Subcutaneous adipose tissue (tissue), 4 donors: ENCODE results near the gene AP4S1. TPM values are rescaled to one million over a fixed set of nuclear protein-coding genes. Genes with fewer than 3 reads are reported as not detected.

Experiments
- small RNA-seq: library from RNA; depleted of rRNA; stranded (forward); fragments of <200 nt; gene quantifications from one replicate; pipeline ENCODE3, GENCODE V24; 2016
- total RNA-seq, 4 donors: library from RNA; depleted of rRNA; stranded (reverse); fragments of >200 nt; gene quantifications; one replicate each; pipeline ENCODE4 v1.1.0, GENCODE V29; 2016
- TF ChIP-seq, protein P1 (sequence below): fragments of 450-650 bp; IDR thresholded peaks from one replicate; pipeline ENCODE4 v1.5.1; 2016; ENCODE audit warnings: low read depth, mild to moderate bottlenecking, control low read depth, antibody characterized with exemption, moderate library complexity

The AP4S1 gene
- total RNA-seq, 4 donors from 2014 or later: 3.9 to 10.0 (median 7.0) TPM

DNA sequence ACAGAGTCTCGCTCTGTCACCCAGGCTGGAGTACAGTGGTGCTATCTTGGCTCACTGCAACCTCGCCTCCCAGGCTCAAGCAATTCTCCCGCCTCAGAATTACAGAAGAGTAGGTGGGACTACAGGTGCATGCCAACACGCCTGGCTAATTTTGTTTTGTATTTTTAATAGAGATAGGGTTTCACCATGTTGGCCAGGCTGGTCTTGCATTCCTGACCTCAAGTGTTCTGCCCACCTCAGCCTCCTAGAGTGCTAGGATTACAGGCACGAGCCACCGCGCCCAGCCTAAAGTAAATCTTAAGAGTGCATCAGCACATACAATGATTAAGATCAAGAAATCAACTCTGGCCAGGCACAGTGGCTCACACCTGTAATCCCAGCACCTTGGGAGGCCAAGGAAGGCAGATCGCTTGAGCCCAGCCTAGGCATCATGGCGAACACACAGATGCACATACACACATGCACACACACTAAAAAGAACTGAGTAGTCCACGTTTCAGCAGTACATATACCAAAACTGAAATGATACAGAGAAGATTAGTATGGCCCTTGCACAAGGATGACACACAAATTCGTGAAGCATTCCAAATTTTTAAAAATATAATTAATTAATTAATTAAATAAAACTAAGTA lies 117.1 kb downstream of the AP4S1 start:
- TF ChIP-seq, protein P1, sequence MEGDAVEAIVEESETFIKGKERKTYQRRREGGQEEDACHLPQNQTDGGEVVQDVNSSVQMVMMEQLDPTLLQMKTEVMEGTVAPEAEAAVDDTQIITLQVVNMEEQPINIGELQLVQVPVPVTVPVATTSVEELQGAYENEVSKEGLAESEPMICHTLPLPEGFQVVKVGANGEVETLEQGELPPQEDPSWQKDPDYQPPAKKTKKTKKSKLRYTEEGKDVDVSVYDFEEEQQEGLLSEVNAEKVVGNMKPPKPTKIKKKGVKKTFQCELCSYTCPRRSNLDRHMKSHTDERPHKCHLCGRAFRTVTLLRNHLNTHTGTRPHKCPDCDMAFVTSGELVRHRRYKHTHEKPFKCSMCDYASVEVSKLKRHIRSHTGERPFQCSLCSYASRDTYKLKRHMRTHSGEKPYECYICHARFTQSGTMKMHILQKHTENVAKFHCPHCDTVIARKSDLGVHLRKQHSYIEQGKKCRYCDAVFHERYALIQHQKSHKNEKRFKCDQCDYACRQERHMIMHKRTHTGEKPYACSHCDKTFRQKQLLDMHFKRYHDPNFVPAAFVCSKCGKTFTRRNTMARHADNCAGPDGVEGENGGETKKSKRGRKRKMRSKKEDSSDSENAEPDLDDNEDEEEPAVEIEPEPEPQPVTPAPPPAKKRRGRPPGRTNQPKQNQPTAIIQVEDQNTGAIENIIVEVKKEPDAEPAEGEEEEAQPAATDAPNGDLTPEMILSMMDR: no peak

Small RNAs within 50 kb of the gene (small RNA-seq; reads per million reads assigned to genes)
- not detected for gene MIR624
- gene RNU6-541P: not detected

Other genes starting within 250 kb of the AP4S1 start
- 1 to 10 TPM; 1.9 to 5.4 (median 3.7) TPM for gene COCH, start 151.1 kb upstream of the AP4S1 start, total RNA-seq
- 10 to 100 TPM; 34.8 to 52.6 (median 42.4) TPM for gene STRN3, start 730 bp downstream of the AP4S1 start, total RNA-seq
- 100 to 1,000 TPM; 222 to 294 (median 244) TPM for gene HECTD1, start 182.1 kb downstream of the AP4S1 start, total RNA-seq